PFSK-1 (cell line): ENCODE measurements around the gene SH3BGRL.

Experiments used
- FOXP2 ChIP-seq: optimal IDR thresholded peaks from 2 replicates; pipeline ENCODE3; 2011; ENCODE audit warnings: borderline replicate concordance, control low read depth, inconsistent platforms; ENCODE audit not compliant: insufficient read depth; ENCODE audit errors: extremely low read length, extremely low read depth
- POLR2AphosphoS5 ChIP-seq: IDR thresholded peaks from 2 replicates; pipeline ENCODE4 v1.6.1; 2012; ENCODE audit warnings: low read depth, mild to moderate bottlenecking, control low read depth, low read length, moderate library complexity
- REST ChIP-seq, 2 experiments: IDR thresholded peaks; 2 replicates each; pipeline versions ENCODE4 v1.6.1 to v1.8.0; 2011 to 2012; ENCODE audit warnings: low read depth in 2 of 2, low read length in 2 of 2, control low read depth in 1 of 2, inconsistent platforms in 1 of 2, mild to moderate bottlenecking in 1 of 2, moderate library complexity in 1 of 2; ENCODE audit not compliant: insufficient read depth in 1 of 2
- SIN3A ChIP-seq: IDR thresholded peaks from 2 replicates; pipeline ENCODE4 v1.6.1; 2012; ENCODE audit warnings: mild to moderate bottlenecking, low read length, moderate library complexity, borderline replicate concordance; ENCODE audit not compliant: insufficient read depth
- TAF1 ChIP-seq: IDR thresholded peaks from 2 replicates; pipeline ENCODE4 v1.6.1; 2012; ENCODE audit warnings: low read length, control low read depth, borderline replicate concordance; ENCODE audit not compliant: insufficient read depth

SH3BGRL gene

GRCh38 chrX:81255876-81256275 is 54.0 kb downstream of the SH3BGRL start:
- TF ChIP-seq POLR2AphosphoS5 (no peak), REST (IDR thresholded peaks at IDR 0.05; ENCODE audit: insufficient read depth in 1 of 2, low read depth in 2 of 2, low read length in 2 of 2) (no peak)

GRCh38 chrX:81257817-81258216 is 55.9 kb downstream of the SH3BGRL start:
- TF ChIP-seq POLR2AphosphoS5 (no peak), SIN3A (no peak), TAF1 (no peak), REST (IDR thresholded peaks at IDR 0.05; ENCODE audit: insufficient read depth in 1 of 2, low read depth in 2 of 2, low read length in 2 of 2) (no peak), FOXP2 (no peak)

- TF ChIP-seq POLR2AphosphoS5, result no peak
- no peak for TF ChIP-seq REST (IDR thresholded peaks at IDR 0.05; ENCODE audit: insufficient read depth in 1 of 2, low read depth in 2 of 2, low read length in 2 of 2)
- TF ChIP-seq TAF1, result no peak
- no peak for TF ChIP-seq SIN3A
- no peak for TF ChIP-seq FOXP2
These were observed 57.3 kb downstream of the SH3BGRL start for GRCh38 chrX:81259020-81259713.

- TF ChIP-seq SIN3A (no peak), FOXP2 (no peak)
These were observed 58.0 kb downstream of the SH3BGRL start for GRCh38 chrX:81259714-81260395.

GRCh38 chrX:81261576-81261975 is 59.7 kb downstream of the SH3BGRL start:
- TF ChIP-seq TAF1 (no peak), REST (IDR thresholded peaks at IDR 0.05; ENCODE audit: insufficient read depth in 1 of 2, low read depth in 2 of 2, low read length in 2 of 2) (no peak), FOXP2 (no peak), SIN3A (no peak), POLR2AphosphoS5 (no peak)
